Sciatic nerve (tissue), 2 donors: Measurements from ENCODE around the gene BACE2. TPM values are rescaled to one million over a fixed set of nuclear protein-coding genes. Genes with fewer than 3 reads are reported as not detected.
A peak's percentile ranks its signal among the peaks of the same experiment; 100 is the strongest.
"Not testable (repeated sequence)": the region's sequence is repeated elsewhere in the genome, so short reads cannot be mapped to it uniquely, and the experiment has no call there.

ENCODE experiments used
- ATAC-seq: fragments of 200-7000 bp; cut with Tn5 transposase; one replicate; pipeline ENCODE4 v1.9.1; 2020; ENCODE audit warnings: mild to moderate bottlenecking, moderate library complexity
- DNase-seq: peaks from one replicate; pipeline ENCODE4 v3.0.0-alpha.2; 2020; ENCODE audit warnings: low spot score
- intact Hi-C: fragments of 100-400 bp; cut with DNase I; formaldehyde crosslinking; loops from one replicate; pipeline ENCODE4 v1.14.2; 2022
- total RNA-seq: library from RNA; stranded (reverse); fragmentation: NEBNext Ultra II Directional; extraction: Animal tissue kit (Norgen Biotek cat#: 25700); gene quantifications from one replicate; pipeline ENCODE4 v1.2.1, GENCODE V29; 2021
- donor health status: DM: no; HTN: no; CAD: no.
- donor health status: DM: no; HTN: no; CAD: no.

Gene BACE2
- total RNA-seq, 1 donor from 2014 or later: 103 TPM

DNA sequence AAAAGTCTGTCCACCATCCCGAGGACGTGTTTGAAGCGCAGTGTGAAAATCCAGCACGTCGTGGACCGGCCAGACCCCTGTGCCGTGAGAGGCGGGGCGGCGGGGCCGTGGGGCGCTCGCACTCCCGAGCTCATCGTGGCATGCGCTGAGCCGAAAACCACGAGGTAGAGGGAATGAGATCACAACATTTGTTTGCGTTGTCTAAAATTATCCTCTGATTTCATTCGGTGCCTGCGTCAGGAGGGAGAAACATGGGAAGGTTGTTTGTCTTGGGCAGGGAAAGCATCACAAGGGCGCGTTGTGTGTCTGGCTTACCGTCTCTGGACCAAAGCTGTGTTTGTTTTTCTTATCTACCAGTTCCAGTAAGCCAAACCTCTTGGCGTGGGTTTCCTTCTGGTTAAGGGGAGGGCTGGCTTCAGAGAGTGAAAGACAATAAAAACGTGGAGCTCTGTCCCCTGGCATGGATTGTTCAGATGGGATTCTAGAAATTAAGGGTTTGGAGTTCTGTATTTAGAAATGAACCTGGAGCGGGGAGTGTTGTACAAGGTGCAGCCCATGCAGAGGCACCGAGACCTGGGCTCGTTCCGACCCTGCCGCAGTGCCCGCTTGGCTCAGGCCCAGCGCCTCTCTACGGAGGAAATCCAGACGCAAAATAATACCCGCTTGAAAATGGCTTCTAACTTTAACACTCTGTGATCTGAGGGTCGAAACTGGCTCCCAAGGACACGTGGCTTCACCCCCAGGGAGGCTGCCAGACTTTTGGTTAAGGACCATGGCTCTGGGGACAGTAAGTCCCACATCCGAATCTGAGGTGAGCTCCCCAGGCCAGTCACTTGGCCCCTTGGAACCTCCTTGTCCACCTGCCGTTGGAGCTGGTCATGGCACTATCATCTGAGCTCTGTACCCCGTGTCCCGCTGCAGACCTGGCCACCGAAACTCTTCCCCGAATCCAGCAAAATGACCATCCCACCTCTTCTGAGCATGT, 79.9 kb downstream of the BACE2 start:
- DNase-seq (peak; percentile 74), ATAC-seq (peak; percentile 74)
- intact Hi-C loops: no loop called here

- DNase-seq (no peak), ATAC-seq (no peak)
- intact Hi-C loops: no loop called here
Measured at GRCh38 chr21:41249476-41249875, 81.5 kb downstream of the BACE2 start.

GRCh38 chr21:41250519-41250918, 82.6 kb downstream of the BACE2 start:
- intact Hi-C loops: no loop called here
- ATAC-seq: no peak
- no peak for DNase-seq

DNA sequence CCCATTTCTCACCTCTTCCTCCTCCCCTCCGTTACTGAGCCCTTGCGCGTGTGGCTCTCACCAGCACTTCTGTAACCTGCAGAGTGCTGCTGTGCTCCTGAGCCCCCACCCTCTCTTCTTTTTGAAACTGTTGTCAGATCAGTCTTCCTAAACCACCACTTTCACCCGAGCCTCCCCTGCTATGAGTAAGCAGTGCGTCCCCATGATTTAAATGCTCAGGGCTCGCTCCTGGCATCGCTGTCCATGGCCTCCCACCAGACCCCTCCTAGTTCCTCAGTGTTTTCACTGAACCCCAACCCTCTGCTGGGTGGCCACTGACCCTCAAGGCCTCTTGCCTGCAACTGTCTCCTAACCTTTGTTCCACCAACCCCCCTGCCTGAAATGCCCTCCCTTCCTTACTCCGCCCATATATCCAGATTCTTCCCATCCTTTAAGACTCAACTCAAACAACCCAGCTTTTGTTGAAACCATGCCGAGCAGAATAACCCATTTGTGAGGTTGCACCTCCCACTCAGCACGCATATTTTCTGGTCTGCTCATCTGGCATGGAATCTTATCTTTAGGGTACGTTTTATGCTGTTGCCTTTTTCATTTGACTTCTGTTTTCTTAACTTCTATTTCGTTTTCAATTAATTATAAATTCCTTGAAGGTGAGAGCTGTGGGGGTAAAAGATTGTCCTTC, 84.1 kb downstream of the BACE2 start:
- ATAC-seq (no peak), DNase-seq (no peak)
- intact Hi-C loops: no loop called here

DNA sequence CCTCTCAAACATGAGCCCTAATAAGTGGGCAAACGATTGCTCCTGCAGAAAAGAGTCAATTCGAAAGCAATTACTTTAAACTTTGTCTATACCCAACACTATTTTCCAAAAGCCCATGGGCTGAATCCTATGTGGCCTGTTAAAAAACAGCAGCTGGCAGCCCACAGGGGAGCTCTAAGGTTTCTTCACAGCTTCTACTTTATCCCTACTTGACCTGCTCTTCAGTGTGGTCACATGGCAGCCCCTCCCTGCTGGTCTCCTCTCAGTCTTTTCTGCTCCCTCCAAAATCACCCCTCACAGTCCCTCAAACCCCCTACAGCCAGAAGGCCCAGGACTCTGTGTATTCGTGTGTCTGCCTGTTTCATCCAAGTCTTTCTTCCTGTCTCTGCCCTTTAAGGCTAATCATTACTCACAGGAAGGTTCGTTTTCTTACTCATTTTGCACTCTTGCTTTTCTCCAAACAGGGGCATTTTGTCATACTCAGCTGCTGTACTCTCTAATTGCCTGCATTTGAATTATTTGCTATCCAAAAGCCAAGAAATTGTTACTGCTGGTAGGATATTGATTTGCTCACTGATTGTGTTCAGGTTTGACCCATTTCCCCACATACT, 86.2 kb downstream of the BACE2 start:
- DNase-seq: no peak
- ATAC-seq: no peak
- intact Hi-C loops: no loop called here

DNA sequence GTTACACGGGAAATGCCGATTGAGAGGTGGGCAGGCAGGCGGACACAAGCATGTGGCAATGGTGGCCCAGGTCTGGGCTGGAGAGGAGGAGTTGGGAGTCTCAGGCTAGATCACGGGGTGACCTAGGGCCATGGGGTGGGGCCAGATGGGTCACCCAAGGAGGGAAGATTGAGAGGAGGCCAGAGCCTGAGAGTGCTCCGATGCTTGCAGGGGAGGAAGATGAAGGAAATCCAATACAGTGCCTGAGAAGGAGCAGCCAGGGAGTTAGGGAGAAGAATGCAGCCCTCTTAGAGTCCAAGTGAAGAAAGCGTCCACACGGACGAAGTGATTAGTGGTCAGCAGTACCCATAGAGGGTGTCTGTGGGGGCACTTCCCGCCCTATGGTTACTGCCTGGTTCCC, 87.2 kb downstream of the BACE2 start:
- intact Hi-C loops: no loop called here
- DNase-seq: no peak
- ATAC-seq: no peak

DNA sequence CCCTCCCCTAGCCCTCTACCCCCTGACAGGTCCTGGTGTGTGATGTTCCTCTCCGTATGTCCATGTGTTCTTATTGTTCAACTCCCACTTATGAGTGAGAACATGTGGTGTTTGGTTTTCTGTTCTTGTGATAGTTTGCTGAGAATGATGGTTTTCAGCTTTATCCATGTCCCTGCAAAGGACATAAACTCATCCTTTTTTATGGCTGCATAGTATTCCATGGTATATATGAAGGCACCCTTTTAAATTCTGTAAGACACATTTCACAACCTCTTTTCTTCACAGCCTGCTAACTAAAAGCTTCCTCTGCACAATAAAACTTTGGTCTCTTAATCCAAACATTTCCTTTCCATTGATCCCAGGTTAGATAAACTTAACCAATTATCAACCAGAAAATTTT, 88.3 kb downstream of the BACE2 start:
- ATAC-seq, DNase-seq, intact Hi-C loops: not testable (repeated sequence)

DNA sequence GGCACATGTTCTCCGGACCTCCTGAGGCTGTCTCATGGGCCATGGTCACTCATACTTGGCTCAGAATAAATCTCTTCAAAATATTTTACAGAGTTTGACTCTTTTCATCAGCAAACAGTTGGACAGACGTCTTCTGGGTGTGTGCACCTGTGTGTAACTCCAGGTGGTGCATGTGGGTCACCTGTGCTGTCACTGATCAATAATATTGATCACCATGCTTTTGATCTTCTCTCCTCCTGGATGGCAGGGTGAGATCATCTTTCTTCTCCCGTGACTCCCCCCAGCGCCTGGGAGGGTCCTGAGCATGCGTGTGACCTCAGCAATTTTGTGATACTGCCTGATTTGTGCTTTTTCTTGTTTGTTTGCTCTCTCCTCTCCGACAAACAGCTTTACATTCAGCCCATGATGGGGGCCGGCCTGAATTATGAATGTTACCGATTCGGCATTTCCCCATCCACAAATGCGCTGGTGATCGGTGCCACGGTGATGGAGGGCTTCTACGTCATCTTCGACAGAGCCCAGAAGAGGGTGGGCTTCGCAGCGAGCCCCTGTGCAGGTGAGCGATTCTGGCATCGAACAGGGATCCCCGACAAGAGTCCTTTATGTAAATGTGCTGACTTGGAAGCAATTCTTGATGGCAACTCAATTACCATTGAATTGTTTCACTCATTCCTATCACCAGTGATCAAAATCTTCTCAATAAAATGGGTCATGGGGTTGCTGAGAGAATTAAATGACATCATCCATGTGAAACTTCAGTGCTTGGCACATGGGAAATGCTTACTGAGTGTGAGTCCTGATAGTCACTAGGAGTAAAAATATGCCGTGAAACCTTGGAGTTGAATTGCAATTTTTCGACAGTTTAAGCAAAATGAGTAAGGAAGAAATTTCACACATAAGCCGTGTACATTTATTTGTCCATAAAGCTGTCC, 89.1 kb downstream of the BACE2 start:
- intact Hi-C loops: no loop called here
- DNase-seq: no peak
- ATAC-seq: no peak

DNA sequence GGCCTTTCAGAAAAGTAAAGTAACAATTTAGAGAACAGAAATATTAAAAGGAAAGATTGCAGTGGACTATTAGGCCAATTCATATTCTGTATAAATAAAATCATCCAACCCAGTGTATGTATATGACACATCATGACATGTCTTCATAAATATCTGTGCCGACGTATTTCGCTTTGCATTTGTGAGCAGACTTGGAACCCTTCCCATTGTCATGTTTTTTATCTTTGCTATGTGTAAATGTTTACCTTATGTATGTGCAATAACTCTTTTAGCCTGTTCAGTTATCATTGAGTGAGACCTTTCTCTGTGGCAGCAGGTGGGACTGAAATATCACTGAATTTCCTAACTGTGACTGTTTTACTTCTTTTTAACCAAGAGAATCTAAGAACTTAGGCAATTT, 90.7 kb downstream of the BACE2 start:
- intact Hi-C loops: no loop called here
- no peak for DNase-seq

DNA sequence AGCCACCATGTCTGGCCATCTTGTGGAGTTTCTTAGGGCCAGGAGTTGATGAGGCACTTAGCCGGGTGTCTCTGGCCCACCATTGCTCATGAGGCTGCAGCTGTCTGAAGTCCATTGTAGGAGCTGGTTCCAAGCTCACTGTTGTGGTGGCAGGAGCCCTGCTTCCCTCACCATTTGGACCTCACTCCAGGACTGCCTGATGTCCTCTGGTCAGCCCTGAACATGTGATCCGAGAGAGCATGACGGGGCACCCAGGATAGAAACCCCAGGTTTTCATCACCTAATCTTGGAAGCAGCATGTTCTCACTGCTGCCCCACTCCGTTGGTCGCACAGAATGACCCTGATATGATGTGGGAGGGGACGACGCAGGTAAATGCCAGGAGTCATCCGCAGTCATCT, 92.5 kb downstream of the BACE2 start:
- no peak for ATAC-seq
- intact Hi-C loops: no loop called here
- DNase-seq: no peak

More for the DNA sequence above, 90.7 kb downstream of the BACE2 start:
- no peak for ATAC-seq

DNA sequence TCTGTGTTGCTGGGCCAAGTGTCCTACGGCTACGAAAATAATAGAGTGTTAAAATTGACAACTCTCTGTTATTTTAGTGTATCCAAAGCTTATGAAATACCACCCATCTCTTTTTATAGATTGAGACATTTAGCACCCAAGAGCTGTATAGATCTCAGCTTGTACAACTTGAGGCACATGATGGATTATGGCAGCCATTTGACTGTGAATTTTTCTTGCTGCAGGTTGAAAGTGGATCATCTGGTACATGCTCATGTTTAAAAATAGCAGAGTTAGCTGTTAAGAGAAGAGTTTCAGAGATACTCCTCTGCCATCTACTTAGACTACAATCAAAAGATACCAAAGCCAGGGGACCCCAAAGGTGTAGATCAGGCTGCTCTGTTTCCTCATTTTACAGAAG, 99.4 kb downstream of the BACE2 start:
- DNase-seq: no peak
- no peak for ATAC-seq
- intact Hi-C loops: no loop called here

GRCh38 chr21:41269535-41269934, 101.6 kb downstream of the BACE2 start:
- intact Hi-C loops: no loop called here
- DNase-seq: no peak

GRCh38 chr21:41277196-41277595, 109.2 kb downstream of the BACE2 start:
- ATAC-seq (no peak), DNase-seq (no peak)
- intact Hi-C loops: no loop called here

More at GRCh38 chr21:41269535-41269934, 101.6 kb downstream of the BACE2 start:
- ATAC-seq: no peak

GRCh38 chr21:41277846-41278245, 109.9 kb downstream of the BACE2 start:
- no peak for DNase-seq
- ATAC-seq: no peak
- intact Hi-C loops: no loop called here

DNA sequence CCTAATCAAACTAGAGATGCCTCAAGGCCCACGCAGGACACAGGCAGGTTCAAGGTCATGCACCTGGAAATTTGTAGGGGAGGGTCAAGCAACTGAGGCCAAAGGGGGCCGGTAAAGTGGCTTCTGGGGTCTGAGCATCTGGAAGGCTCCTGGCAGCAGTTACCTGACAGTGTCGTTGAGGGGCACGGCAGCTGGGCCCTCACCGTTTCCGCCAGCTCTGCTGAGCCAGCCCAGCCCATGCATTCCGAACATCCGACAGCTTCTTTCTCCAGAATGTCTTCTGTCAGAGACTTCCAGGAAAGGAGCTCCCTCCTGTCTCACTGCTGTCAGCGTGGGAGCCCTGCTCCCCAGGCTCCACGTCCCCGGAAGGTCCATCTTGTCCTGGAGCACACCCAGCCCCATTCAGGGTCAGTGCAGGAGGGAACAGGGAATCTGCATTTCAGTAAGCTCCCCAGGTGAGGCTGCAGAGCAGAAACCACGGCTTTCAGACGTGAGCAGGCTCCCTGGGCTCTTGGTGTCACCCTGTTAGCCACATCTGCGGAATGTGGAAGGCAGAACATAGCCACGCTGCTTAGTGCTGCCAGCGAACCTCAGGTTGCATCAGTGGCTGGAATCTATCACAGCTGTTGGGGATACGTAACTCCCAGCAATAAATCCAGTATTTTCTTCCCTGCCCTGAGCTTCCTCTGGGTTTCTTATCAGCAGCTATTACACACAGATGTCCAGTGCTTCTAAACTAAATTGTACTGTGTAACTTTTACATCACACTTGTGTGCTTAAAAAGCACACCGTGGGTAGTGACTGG, 112.4 kb downstream of the BACE2 start:
- intact Hi-C loops: loop anchor here (10.0 kb wide), 1 partner anchor 184 kb away; no protein-coding TSS in a partner anchor
- no peak for DNase-seq
- peak; percentile 71 for ATAC-seq

- ATAC-seq: no peak
- no peak for DNase-seq
- intact Hi-C loops: loop anchor here (10.0 kb wide), 1 partner anchor 182 kb away; no protein-coding TSS in a partner anchor
Measured at GRCh38 chr21:41282412-41282811, 114.5 kb downstream of the BACE2 start.

- ATAC-seq: peak; percentile 95
Measured at GRCh38 chr21:41283211-41283818, 115.4 kb downstream of the BACE2 start.

More at GRCh38 chr21:41283211-41283818, 115.4 kb downstream of the BACE2 start:
- no peak for DNase-seq
- intact Hi-C loops: loop anchor here (10.0 kb wide), 1 partner anchor 181 kb away; no protein-coding TSS in a partner anchor
